Thymus (tissue), 11 donors: Measurements from ENCODE around the gene GALNT2. TPM values are rescaled to one million over a fixed set of nuclear protein-coding genes. Genes with fewer than 3 reads are reported as not detected.
A peak's percentile ranks its signal among the peaks of the same experiment; 100 is the strongest.

ENCODE experiments used
- DNase-seq, 9 donors: peaks; one replicate each; pipeline ENCODE4 v3.0.0-alpha.2; 2013; ENCODE audit warnings: low spot score in 9 of 9, low read depth in 6 of 9, missing footprints in 1 of 9
- H3K27ac ChIP-seq, 2 donors: one replicate each; pipeline ENCODE4 v1.5.1; 2013; ENCODE audit warnings: control low read depth in 1 of 2, low read depth in 1 of 2, low read length in 1 of 2, mild to moderate bottlenecking in 1 of 2, moderate library complexity in 1 of 2
- H3K27me3 ChIP-seq, 2 donors: one replicate each; pipeline ENCODE4 v1.5.1; 2013; ENCODE audit warnings: low read length in 1 of 2; ENCODE audit not compliant: control insufficient read depth in 2 of 2, insufficient read depth in 1 of 2
- H3K36me3 ChIP-seq, 2 donors: one replicate each; pipeline ENCODE4 v1.5.1; 2013; ENCODE audit warnings: low read length in 1 of 2, mild to moderate bottlenecking in 1 of 2, moderate library complexity in 1 of 2; ENCODE audit not compliant: control insufficient read depth in 2 of 2, insufficient read depth in 2 of 2
- H3K4me1 ChIP-seq, 2 donors: one replicate each; pipeline ENCODE4 v1.5.1; 2013; ENCODE audit warnings: low read length in 2 of 2; ENCODE audit not compliant: control insufficient read depth in 2 of 2, insufficient read depth in 2 of 2
- H3K4me3 ChIP-seq, 2 donors: one replicate each; pipeline ENCODE4 v1.5.1; 2013; ENCODE audit warnings: low read length in 2 of 2, control low read depth in 1 of 2, mild to moderate bottlenecking in 1 of 2
- H3K9me3 ChIP-seq, 2 donors: one replicate each; pipeline ENCODE4 v1.5.1; 2013; ENCODE audit warnings: low read length in 1 of 2, mild to moderate bottlenecking in 1 of 2; ENCODE audit not compliant: control insufficient read depth in 2 of 2, insufficient read depth in 1 of 2
- WGBS: extraction: QIAGEN DNeasy Blood & Tissue Kit; methylation state at CpG from one replicate; pipeline ENCODE4 v1.1.7; 2013; 5-methylcytosine and 5-hydroxymethylcytosine counted together
- polyA plus RNA-seq: library from polyadenylated mRNA; stranded (reverse); fragments of 200-250 nt; gene quantifications from one replicate; pipeline ENCODE4 v1.2.3, GENCODE V29; 2013
- total RNA-seq: library from RNA; stranded (reverse); fragments of 120-200 nt; gene quantifications from one replicate; pipeline ENCODE4 v1.2.4, GENCODE V29; 2013
- donor health status: healthy.

GALNT2 gene
- total and polyA plus RNA-seq, 2 donors, result 33.9 to 42.5 TPM

DNA sequence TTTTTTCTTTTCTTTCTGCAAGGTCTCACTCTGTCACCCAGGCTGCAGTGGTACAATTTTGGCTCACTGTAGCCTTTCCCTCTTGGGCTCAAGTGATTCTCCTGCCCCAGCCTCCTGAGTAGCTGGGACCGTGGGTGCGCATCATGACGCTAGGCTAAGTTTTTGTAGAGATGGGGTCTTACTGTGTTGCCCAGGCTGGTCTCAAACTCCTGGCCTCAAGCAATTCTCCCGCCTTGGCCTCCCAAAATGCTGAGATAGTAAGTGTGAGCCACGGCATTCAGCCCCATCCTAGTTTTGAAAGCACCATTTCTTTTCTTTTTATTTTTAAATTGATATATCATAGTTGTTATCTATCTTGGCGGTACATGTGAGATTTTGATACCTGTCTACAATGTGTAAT is 140.6 kb downstream of the GALNT2 start:
- 99% methylated on average over 6 of the region's 6 CpGs for WGBS
- Histone ChIP-seq H3K4me1 (peaks cover 8 to 56% of the 10 kb centered on the region in 2 donors), H3K36me3 (peaks cover 35 to 86% of the 10 kb centered on the region in 2 donors), H3K4me3 (no peak overlapping the region), H3K27ac (no peak overlapping the region), H3K27me3 (no peaks in the 10 kb centered on the region), H3K9me3 (no peaks in the 10 kb centered on the region)
- no peak for DNase-seq

DNA sequence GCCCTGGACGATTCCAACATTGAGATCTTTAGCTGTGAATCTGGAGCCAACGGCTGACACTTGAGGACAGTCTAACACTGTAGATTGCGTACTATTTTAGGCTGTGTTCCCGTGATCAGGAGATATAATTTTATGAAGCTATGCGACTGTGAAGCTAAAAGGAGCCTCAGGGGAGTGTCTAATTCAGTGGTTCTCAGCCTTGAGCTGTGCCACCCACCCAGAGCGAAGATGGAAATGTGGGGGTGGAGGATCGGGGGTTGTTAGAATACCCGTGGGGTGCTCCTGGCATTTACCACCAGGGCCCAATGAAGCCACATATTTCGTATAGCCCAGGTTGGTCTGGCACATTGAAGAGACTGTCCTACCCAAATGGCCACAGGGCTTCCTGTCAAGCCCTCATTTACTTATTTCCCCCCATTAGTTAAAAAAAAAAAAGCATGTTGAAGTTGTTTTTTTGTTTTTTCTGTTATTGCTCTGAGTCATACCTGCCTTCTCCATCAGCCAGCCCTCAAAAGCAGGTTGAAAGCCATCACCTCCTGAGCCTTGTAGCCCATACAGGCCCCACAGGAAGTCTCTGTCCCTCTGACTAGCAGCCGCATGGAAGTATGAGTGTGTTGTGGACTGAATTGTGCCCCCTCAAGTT is 141.7 kb downstream of the GALNT2 start:
- 74% methylated on average over 10 of the region's 10 CpGs for WGBS
- Histone ChIP-seq H3K27me3 (no peaks in the 10 kb centered on the region), H3K4me3 (no peak overlapping the region), H3K9me3 (no peaks in the 10 kb centered on the region), H3K36me3 (peaks cover 25 to 79% of the 10 kb centered on the region in 2 donors), H3K4me1 (peaks cover 8 to 59% of the 10 kb centered on the region in 2 donors), H3K27ac (peak overlapping the region; percentile 39 to 64)
- no peak for DNase-seq

DNA sequence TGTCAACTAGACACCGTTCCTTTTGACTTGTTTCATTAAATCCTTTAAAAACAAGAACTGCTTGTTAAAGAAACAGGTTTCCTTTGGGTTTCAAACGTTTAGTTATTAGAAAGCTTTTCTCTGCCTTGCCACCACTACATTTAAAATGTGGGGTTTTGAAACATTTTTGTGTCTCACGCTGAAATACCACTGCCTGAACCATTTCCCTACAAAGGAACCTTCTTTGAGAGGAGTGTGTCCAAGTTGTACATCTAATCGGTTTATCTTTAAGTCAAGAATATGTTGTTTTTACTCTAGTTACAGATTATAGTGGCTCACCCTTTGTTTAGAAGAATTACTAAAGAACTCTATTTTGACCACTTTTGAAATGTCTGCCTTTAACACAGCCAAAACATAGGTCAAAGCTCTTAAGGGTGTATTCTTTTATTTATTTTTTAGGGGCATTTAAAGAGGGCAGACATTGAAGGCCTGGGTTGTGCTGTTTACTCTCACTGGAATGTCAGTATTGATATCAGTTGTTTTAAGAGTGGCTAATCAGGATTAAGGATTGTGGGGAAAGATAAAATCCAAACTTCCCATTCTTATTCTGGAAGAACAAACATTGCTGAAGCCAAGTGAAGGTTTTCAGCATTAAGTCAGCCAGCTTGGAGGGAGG is 143.4 kb downstream of the GALNT2 start:
- H3K27ac ChIP-seq, result no peak overlapping the region
- H3K4me3 ChIP-seq, result no peak overlapping the region
- H3K36me3 ChIP-seq, result peaks cover 11 to 68% of the 10 kb centered on the region in 2 donors
- no peak for DNase-seq
- H3K4me1 ChIP-seq, result peaks cover 14 to 60% of the 10 kb centered on the region in 2 donors
- no peaks in the 10 kb centered on the region for H3K27me3 ChIP-seq
- H3K9me3 ChIP-seq, result no peaks in the 10 kb centered on the region
- WGBS, result 75% methylated on average over 4 of the region's 4 CpGs

DNA sequence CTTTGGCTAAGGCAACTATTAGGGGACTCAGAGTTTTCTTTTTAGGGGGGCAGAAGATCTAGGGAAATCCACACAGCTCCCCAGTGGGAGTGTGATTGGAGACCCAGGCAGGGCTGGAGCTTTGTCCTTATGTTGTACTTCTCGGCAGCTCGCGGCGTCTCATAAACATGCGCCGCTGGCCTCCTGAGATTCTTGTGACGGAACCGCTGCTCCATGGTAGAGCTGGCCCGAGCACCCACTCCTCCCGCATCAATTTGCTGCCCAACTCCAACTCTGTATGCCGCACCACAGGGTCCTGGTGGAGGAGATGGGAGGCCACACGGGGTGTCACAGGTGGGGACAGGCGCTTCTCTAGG is 143.9 kb downstream of the GALNT2 start:
- peaks cover 6 to 63% of the 10 kb centered on the region in 2 donors for H3K36me3 ChIP-seq
- no peak for DNase-seq
- H3K27me3 ChIP-seq, result no peaks in the 10 kb centered on the region
- H3K4me3 ChIP-seq, result no peak overlapping the region
- WGBS, result 97% methylated on average over 13 of the region's 13 CpGs
- peaks cover 14 to 55% of the 10 kb centered on the region in 2 donors for H3K4me1 ChIP-seq
- H3K9me3 ChIP-seq, result no peaks in the 10 kb centered on the region
- H3K27ac ChIP-seq, result no peak overlapping the region

DNA sequence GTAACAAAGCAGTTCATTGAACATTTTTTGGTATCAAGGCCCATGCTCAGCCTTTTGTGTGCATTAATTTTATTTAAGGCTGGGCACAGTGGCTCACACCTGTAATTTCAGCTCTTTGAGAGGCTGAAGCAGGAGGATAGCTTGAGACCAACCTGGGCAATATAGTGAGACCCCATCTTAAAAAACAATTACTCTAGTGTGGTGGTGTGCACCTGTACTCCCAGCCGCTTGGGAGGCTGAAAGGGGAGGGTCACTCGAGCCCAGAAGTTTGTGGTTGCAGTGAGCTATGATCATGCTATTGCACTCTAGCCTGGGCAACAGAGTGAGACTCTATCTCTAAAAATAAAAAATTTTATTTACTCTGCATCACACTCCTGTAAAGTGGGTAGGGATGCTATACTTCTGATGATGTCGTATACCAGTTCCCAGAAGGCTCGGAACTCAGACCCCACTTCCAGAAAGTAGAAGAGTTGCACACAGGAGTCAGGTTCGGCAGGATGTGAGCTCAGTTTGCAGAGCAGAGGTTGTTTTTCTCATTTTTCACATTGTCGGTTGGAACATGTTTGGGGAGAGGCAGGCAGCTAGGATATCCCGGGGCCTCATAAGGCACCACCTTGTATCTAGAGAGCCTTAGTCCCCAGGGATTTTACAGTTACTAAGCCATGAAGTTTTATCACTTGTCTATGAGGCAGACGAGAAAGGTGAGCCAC is 144.6 kb downstream of the GALNT2 start:
- H3K4me1 ChIP-seq, result peaks cover 14 to 58% of the 10 kb centered on the region in 2 donors
- H3K27ac ChIP-seq, result peak overlapping the region in 1 of 2 donors; percentile 77
- DNase-seq, result no peak
- 87% methylated on average over 8 of the region's 8 CpGs for WGBS
- H3K9me3 ChIP-seq, result no peaks in the 10 kb centered on the region
- peaks cover 6 to 57% of the 10 kb centered on the region in 2 donors for H3K36me3 ChIP-seq
- H3K27me3 ChIP-seq, result no peaks in the 10 kb centered on the region
- no peak overlapping the region for H3K4me3 ChIP-seq

DNA sequence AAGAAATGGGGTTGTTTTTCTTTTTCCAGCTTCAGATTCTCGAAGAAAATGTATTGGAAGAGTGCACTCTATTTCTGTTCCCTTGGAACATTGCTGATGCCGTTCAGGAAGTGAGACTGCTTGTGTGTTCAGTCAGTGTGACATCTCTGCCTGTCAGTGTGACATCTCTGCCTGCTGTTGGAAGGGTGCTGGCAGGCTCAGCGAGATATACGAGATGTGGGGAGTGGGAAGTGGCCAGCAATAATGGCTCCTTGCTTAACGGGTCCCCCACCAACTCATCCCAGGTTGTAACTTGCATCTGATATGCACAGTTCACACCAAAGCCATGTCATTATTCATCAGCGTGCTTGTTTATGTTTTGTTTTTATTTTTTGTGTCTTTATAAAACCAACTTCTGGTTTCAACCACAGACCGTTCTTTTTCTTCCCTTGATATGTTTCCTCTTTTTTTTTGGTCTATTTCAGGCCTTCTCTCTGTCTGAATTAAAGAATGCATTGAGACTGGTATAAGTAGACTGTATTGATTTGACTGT is 145.4 kb downstream of the GALNT2 start:
- peak overlapping the region; percentile 73 to 77 for H3K27ac ChIP-seq
- no peaks in the 10 kb centered on the region for H3K27me3 ChIP-seq
- 46% methylated on average over 7 of the region's 7 CpGs for WGBS
- peak in 1 of 9 donors; percentile 55 for DNase-seq
- H3K4me1 ChIP-seq, result peaks cover 14 to 61% of the 10 kb centered on the region in 2 donors
- H3K9me3 ChIP-seq, result no peaks in the 10 kb centered on the region
- peaks cover 3 to 52% of the 10 kb centered on the region in 2 donors for H3K36me3 ChIP-seq
- H3K4me3 ChIP-seq, result no peak overlapping the region

DNA sequence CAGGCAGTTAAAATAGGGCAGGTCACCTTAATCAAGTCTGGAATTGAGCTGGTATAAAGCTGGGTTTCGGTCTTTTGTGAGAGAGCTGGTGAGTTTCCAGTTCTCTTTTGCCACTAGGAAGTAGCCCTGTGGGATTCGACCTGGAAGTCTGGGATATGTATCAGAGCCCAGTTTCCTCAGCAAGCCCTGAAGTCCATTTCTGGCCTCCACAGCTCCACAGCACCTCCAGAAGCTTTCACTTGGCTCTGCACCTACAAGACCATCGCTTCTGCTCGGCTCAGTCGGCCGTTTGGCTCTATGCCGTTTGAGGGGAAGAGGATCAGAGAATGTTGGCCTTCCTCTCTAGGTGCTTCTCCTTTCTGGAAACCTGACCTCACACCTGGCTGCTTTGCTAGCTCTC is 148.0 kb downstream of the GALNT2 start:
- H3K4me1 ChIP-seq, result peaks cover 8 to 47% of the 10 kb centered on the region in 2 donors
- no peak for DNase-seq
- WGBS, result 60% methylated on average over 7 of the region's 7 CpGs
- H3K27ac ChIP-seq, result peak overlapping the region in 1 of 2 donors; percentile 66
- no peak overlapping the region for H3K4me3 ChIP-seq
- peaks cover 10 to 46% of the 10 kb centered on the region in 2 donors for H3K36me3 ChIP-seq
- no peaks in the 10 kb centered on the region for H3K27me3 ChIP-seq
- H3K9me3 ChIP-seq, result no peaks in the 10 kb centered on the region

DNA sequence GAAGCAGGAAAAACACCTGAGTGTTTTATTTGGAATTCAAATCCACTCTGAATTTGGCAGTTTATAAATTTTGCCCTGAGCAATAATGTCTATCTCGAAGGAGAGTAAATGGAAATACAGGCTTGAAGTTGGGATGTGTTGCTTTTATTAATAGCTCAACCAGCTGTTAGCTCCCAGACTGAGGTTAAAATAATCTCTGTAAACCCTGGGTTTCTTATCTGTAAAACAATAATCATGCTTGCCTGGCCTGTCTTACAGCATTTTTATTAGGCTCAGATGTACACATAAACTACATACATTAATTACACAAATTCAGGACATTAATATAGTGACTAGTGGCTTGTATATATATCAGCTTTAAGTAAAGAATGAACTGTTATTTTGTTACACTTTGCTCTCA is 148.5 kb downstream of the GALNT2 start:
- Histone ChIP-seq H3K27ac (peak overlapping the region in 1 of 2 donors; percentile 66), H3K9me3 (no peaks in the 10 kb centered on the region), H3K27me3 (no peaks in the 10 kb centered on the region), H3K4me3 (no peak overlapping the region), H3K36me3 (peaks cover 10 to 43% of the 10 kb centered on the region in 2 donors), H3K4me1 (peaks cover 8 to 51% of the 10 kb centered on the region in 2 donors)
- 97% methylated on average over 1 of the region's 1 CpG for WGBS
- no peak for DNase-seq

DNA sequence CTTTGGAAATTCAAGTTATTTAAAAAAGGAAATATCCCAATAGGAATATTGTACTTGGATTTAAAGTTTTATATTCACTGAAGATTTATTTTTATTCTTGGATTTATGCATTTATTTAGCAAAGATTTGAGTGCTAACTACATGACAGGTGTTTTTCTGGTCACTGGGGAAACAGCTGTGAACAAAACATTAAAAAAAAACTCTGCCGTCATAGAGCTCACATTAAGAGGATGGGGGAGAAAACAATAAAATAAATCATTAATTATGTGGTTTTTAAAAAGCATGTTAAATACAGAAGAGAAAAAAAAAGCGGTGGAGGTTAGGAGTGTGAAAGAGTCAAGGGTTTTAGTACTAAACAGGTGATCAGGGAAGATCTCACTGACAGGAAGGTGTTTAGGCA is 149.9 kb downstream of the GALNT2 start:
- Histone ChIP-seq H3K4me1 (peaks cover 8 to 41% of the 10 kb centered on the region in 2 donors), H3K9me3 (no peaks in the 10 kb centered on the region), H3K36me3 (peaks cover 10 to 35% of the 10 kb centered on the region in 2 donors), H3K27ac (no peak overlapping the region), H3K4me3 (no peak overlapping the region), H3K27me3 (no peaks in the 10 kb centered on the region)
- no peak for DNase-seq
- 67% methylated on average over 2 of the region's 2 CpGs for WGBS
